Nephron progenitor cell (in vitro differentiated cells): Measurements from ENCODE around the gene SPATA31D1.

Experiments
- DNase-seq: peaks from one replicate; pipeline ENCODE4 v3.0.0; 2021
- H3K27ac Mint-ChIP-seq: 2 replicates; pipeline ENCODE4 v1.8.0; 2021; ENCODE audit warnings: mild to moderate bottlenecking, moderate library complexity, mixed read lengths
- H3K27me3 Mint-ChIP-seq: 2 replicates; pipeline ENCODE4 v1.8.0; 2021; ENCODE audit warnings: mild to moderate bottlenecking, low read depth, mixed read lengths; ENCODE audit not compliant: poor library complexity
- H3K36me3 Mint-ChIP-seq: 2 replicates; pipeline ENCODE4 v1.8.0; 2021; ENCODE audit warnings: low read depth, mixed read lengths
- H3K4me1 Mint-ChIP-seq: 2 replicates; pipeline ENCODE4 v1.8.0; 2021; ENCODE audit warnings: mixed read lengths
- H3K4me3 Mint-ChIP-seq: 2 replicates; pipeline ENCODE4 v1.8.0; 2021; ENCODE audit warnings: mild to moderate bottlenecking, moderate library complexity, mixed read lengths
- H3K9me3 Mint-ChIP-seq: 2 replicates; pipeline ENCODE4 v1.8.0; 2021; ENCODE audit warnings: mild to moderate bottlenecking, moderate library complexity, mixed read lengths
- TF ChIP-seq, protein P1 (sequence below): fragments of 200-600 bp; sonication (generic); IDR thresholded peaks from 2 replicates; pipeline ENCODE4 v1.5.0; 2021; ENCODE audit warnings: antibody characterized with exemption

SPATA31D1 gene

GRCh38 chr9:81969971-81970370, 18.6 kb upstream of the SPATA31D1 start:
- no peaks in the 10 kb centered on the region for H3K4me1 Mint-ChIP-seq
- H3K27me3 Mint-ChIP-seq, result no peaks in the 10 kb centered on the region
- H3K9me3 Mint-ChIP-seq, result peaks cover 24% of the 10 kb centered on the region
- H3K27ac Mint-ChIP-seq, result no peak overlapping the region
- no peak for DNase-seq
- no peak overlapping the region for H3K4me3 Mint-ChIP-seq
- H3K36me3 Mint-ChIP-seq, result no peaks in the 10 kb centered on the region
- TF ChIP-seq, protein P1, sequence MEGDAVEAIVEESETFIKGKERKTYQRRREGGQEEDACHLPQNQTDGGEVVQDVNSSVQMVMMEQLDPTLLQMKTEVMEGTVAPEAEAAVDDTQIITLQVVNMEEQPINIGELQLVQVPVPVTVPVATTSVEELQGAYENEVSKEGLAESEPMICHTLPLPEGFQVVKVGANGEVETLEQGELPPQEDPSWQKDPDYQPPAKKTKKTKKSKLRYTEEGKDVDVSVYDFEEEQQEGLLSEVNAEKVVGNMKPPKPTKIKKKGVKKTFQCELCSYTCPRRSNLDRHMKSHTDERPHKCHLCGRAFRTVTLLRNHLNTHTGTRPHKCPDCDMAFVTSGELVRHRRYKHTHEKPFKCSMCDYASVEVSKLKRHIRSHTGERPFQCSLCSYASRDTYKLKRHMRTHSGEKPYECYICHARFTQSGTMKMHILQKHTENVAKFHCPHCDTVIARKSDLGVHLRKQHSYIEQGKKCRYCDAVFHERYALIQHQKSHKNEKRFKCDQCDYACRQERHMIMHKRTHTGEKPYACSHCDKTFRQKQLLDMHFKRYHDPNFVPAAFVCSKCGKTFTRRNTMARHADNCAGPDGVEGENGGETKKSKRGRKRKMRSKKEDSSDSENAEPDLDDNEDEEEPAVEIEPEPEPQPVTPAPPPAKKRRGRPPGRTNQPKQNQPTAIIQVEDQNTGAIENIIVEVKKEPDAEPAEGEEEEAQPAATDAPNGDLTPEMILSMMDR, result no peak

- Mint-ChIP-seq H3K4me1 (no peaks in the 10 kb centered on the region), H3K27ac (no peak overlapping the region), H3K9me3 (peaks cover 13% of the 10 kb centered on the region), H3K27me3 (peaks cover 2% of the 10 kb centered on the region), H3K4me3 (no peak overlapping the region), H3K36me3 (no peaks in the 10 kb centered on the region)
- DNase-seq, result no peak
- TF ChIP-seq, protein P1, result no peak
Measured at GRCh38 chr9:81971727-81972126, 16.8 kb upstream of the SPATA31D1 start.

DNA sequence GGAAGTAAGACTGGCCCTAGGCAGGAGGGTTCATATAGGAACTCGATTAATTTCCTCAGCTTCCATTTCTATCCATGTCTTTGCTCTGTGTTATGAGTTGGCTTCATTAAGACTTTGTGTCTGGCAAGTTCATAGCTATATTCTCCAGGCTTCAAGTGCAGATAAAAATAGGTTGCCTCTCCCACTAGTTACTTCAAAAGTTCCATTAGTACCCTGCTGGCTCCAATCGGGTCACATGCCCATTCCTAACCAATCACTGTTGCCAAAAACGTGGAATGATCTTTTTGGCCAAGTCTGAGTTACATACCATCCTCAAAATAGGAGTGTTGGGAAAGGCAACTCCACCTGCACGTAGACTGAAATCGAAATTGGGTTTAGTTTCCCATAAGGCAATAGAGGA, 13.8 kb upstream of the SPATA31D1 start:
- no peaks in the 10 kb centered on the region for H3K36me3 Mint-ChIP-seq
- TF ChIP-seq, protein P1, result no peak
- no peak for DNase-seq
- no peak overlapping the region for H3K27ac Mint-ChIP-seq
- H3K9me3 Mint-ChIP-seq, result peaks cover 7% of the 10 kb centered on the region
- H3K4me3 Mint-ChIP-seq, result no peak overlapping the region
- H3K4me1 Mint-ChIP-seq, result no peaks in the 10 kb centered on the region
- peaks cover 2% of the 10 kb centered on the region for H3K27me3 Mint-ChIP-seq

GRCh38 chr9:81976351-81976750, 12.2 kb upstream of the SPATA31D1 start:
- no peak overlapping the region for H3K4me3 Mint-ChIP-seq
- no peak for DNase-seq
- peaks cover 7% of the 10 kb centered on the region for H3K9me3 Mint-ChIP-seq
- H3K27ac Mint-ChIP-seq, result no peak overlapping the region
- H3K4me1 Mint-ChIP-seq, result no peaks in the 10 kb centered on the region
- peaks cover 2% of the 10 kb centered on the region for H3K27me3 Mint-ChIP-seq
- H3K36me3 Mint-ChIP-seq, result no peaks in the 10 kb centered on the region
- TF ChIP-seq, protein P1, result no peak

GRCh38 chr9:81979196-81979595, 9.4 kb upstream of the SPATA31D1 start:
- Mint-ChIP-seq H3K27ac (no peak overlapping the region), H3K4me1 (no peaks in the 10 kb centered on the region), H3K36me3 (no peaks in the 10 kb centered on the region)

GRCh38 chr9:81980568-81980967, 8.0 kb upstream of the SPATA31D1 start:
- H3K9me3 Mint-ChIP-seq, result no peaks in the 10 kb centered on the region
- DNase-seq, result no peak
- H3K4me1 Mint-ChIP-seq, result no peaks in the 10 kb centered on the region
- TF ChIP-seq, protein P1, result no peak
- H3K27ac Mint-ChIP-seq, result no peak overlapping the region
- no peaks in the 10 kb centered on the region for H3K36me3 Mint-ChIP-seq
- H3K27me3 Mint-ChIP-seq, result no peaks in the 10 kb centered on the region
- H3K4me3 Mint-ChIP-seq, result no peak overlapping the region

More at GRCh38 chr9:81979196-81979595, 9.4 kb upstream of the SPATA31D1 start:
- H3K9me3 Mint-ChIP-seq, result peaks cover 6% of the 10 kb centered on the region
- no peak overlapping the region for H3K4me3 Mint-ChIP-seq
- peaks cover 2% of the 10 kb centered on the region for H3K27me3 Mint-ChIP-seq
- no peak for DNase-seq
- TF ChIP-seq, protein P1, result no peak
